A549 treated with RU486 at 1 μM for 4 hours (cell line): Measurements from ENCODE around the gene PAOX. TPM values are rescaled to one million over a fixed set of nuclear protein-coding genes. Genes with fewer than 3 reads are reported as not detected.

Source experiments
- total RNA-seq: library from RNA; stranded (reverse); fragments of 200-300 nt; extraction: Qiagen RNA extraction; gene quantifications from 5 replicates; pipeline ENCODE4 v1.2.3, GENCODE V29; 2022; ENCODE audit warnings: low read depth

PAOX gene
- total RNA-seq, result 1.5 to 2.2 TPM (median 1.8 TPM) in 5 replicates

GRCh38 chr10:133379152-133379800 lies at the start of gene PAOX:
Gene PAOX (plus strand): TSS chr10:133379262. CDS start chr10:133379317, 55 bp downstream.

DNA sequence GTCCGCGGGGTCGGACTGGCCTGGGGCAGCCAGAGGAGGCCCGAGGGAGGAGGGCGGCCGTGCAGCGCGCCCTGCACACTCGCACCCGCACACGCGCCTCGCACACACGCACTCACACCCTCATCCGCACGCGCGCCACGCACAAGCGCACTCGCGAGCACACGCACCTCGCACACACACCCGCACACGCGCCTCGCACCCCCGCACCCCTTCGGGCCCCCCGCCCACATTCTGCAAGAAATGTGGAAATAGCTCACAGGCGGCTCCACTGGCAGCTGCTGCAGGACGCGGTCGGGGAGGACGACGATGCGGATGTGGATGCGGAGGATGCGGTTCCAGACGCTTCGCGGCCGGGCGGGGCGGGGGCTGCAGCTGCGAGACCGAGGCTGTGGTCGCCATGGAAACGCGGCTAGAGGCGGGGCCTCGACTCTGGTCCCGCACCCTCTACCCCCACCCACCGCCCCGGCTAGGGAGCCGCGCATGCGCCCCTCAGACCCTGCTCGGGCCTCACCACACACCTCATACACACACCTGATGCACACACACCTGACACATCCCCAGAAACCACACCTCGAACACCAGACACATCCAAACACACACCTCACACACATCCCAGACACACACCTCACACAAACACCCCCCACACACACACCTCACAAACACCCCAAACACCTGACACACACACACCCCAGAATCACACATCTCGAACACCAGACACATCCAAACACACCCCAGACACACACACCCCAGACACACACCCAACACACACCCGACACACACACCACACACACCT lies 42.3 kb upstream of the PAOX start, which contains the start of gene CALY:
Gene CALY (minus strand): TSS at position 320 of the 793 bp plus-strand sequence. CDS start 7,907 bp downstream, outside the sequence.

GRCh38 chr10:133357285-133358161 lies 21.5 kb upstream of the PAOX start, which contains the start of gene FUOM:
Gene FUOM (minus strand): TSS chr10:133358019. CDS start chr10:133358007, 12 bp downstream.

DNA sequence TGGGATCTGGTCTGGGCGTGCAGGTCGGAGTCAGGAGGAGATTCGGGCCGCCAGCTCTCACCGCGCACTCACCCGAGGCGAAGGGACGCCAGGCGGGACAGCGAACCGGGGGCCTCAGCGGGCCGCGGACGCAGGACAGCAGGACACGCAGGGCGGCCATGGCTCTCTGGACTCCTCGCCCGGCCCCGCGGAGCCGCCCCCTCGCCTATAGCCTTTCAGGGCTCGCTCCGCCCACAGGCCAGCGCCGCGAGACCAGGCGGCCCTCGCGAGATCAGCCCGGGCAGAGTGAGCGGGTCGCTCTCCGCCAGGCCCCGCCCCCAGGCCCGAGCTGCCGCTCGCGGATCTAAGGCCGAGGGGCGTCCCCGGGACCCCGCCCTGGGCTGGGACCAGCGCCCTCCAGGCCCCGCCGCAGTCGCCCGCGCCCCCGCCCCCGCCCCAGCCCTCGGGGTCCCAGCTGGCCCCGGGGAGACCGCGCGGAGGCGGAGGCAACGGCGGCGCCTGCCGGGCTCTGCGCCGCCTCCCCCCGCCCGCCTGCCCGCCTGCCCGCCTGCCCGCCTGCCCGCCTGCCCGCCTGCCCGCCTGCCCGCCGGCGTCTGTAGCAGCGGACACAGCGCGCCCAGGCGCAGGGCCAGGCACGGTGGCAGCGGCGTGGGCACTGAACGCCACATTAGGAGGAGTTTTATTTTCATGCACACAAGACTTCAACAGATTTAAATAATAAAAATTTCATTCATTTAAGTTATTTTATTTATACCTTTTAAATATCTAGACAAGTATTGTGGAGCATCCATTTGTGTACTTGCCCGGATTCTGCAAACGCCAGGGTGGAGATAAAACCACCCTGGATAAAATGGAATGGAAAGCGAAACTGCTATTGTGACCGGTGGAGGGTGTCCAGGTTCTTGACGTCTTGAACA lies 5.6 kb upstream of the PAOX start, which contains the start of gene ECHS1:
Gene ECHS1 (minus strand): TSS at position 181 of the 917 bp plus-strand sequence. CDS start 21 bp downstream, at position 160.

DNA sequence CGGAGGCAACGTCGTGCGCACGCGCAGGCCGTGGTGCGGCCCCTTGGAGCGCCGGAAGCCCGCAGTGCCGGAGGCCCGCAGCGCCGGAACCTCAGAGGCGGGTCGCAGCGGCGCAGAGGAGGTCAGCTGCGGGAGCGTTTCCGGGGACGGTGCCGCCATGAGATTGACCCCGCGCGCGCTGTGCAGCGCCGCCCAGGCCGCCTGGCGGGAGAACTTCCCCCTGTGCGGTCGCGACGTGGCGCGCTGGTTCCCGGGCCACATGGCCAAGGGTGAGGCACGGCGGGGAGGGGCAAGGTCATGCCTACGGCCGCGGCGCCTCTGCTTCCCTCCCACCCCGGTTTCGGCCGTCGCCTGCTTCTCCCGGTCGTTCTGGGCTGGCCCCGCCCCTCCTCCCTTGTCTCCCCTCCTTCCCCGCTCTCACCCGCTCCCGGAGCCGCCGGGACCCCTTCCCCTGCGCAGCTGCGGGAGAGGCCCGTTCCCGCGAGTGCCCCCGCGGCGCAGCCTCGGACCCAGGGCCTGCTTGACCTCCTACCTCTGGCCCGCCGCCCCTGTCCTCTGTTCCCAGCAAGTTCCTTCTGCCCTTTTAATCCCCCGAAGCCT lies 15.1 kb downstream of the PAOX start, which contains the start of gene MTG1:
Gene MTG1 (plus strand): TSS at position 94 of the 600 bp plus-strand sequence. CDS start 64 bp downstream, at position 158.

DNA sequence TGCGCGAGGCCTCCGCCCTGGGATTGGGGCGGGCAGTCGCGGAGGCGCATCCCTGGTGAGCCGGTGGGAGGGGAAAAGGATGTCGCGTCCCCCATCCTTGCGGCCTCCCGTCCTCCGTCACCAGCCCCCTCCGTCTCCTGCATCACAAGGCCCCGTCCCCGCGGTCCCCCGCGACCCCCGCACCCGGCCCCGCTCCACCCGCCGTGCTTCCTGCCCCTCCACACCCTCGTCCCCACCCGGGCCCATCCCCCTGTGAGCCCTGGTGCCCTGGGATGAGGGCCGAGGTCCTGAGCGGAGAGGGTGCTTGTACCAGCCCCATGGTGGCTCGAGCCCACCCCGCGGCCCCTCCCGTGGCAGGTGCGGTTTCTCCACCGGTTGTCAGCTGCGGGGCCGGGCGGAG lies 45.5 kb downstream of the PAOX start, which contains the start of gene SPRN:
Gene SPRN (minus strand): TSS at position 25 of the 400 bp plus-strand sequence. CDS start 944 bp downstream, outside the sequence.

Other genes starting within 250 kb of the PAOX start
- gene KNDC1, start 219.0 kb upstream of the PAOX start, total RNA-seq, result 0.77 to 2.4 TPM (median 0.94 TPM) in 5 replicates
- 0.08 to 0.16 TPM (median 0.16 TPM) in 3 of 5 replicates, not detected in the others for gene UTF1, start 149.0 kb upstream of the PAOX start, total RNA-seq
- gene VENTX, start 141.4 kb upstream of the PAOX start, total RNA-seq, result not detected in 5 replicates
- gene ADAM8, start 102.4 kb upstream of the PAOX start, total RNA-seq, result 1.3 to 4.3 TPM (median 3.7 TPM) in 5 replicates
- 32.0 to 44.5 TPM (median 43.6 TPM) in 5 replicates for gene TUBGCP2, start 70.4 kb upstream of the PAOX start, total RNA-seq
- 66.0 to 79.6 TPM (median 70.4 TPM) in 5 replicates for gene ZNF511, start 70.3 kb upstream of the PAOX start, total RNA-seq
- 0.54 to 1.3 TPM (median 0.72 TPM) in 5 replicates for gene CALY, start 42.4 kb upstream of the PAOX start, total RNA-seq
- gene PRAP1, start 31.9 kb upstream of the PAOX start, total RNA-seq, result 0.15 to 0.84 TPM (median 0.29 TPM) in 3 of 5 replicates, not detected in the others
- 10.7 to 19.0 TPM (median 13.1 TPM) in 5 replicates for gene FUOM, start 21.2 kb upstream of the PAOX start, total RNA-seq
- 132 to 169 TPM (median 145 TPM) in 5 replicates for gene ECHS1, start 5.9 kb upstream of the PAOX start, total RNA-seq
- gene MTG1, start 14.9 kb downstream of the PAOX start, total RNA-seq, result 38.1 to 53.7 TPM (median 51.4 TPM) in 5 replicates
- gene SPRN, start 45.4 kb downstream of the PAOX start, total RNA-seq, result 0.11 to 0.28 TPM (median 0.15 TPM) in 5 replicates
- 0.06 to 0.27 TPM (median 0.22 TPM) in 5 replicates for gene SCART1, start 74.7 kb downstream of the PAOX start, total RNA-seq
- gene CYP2E1, start 148.1 kb downstream of the PAOX start, total RNA-seq, result 0.18 to 0.35 TPM (median 0.22 TPM) in 5 replicates
- gene SYCE1, start 186.3 kb downstream of the PAOX start, total RNA-seq, result not detected in 5 replicates
- 0.10 TPM in 1 of 5 replicates, not detected in the others for gene FRG2B, start 247.5 kb downstream of the PAOX start, total RNA-seq